A673 (cell line): ENCODE data around the gene ENDOD1. TPM values are rescaled to one million over a fixed set of nuclear protein-coding genes. Genes with fewer than 3 reads are reported as not detected.

Source experiments
- BruUV-seq: library from RNA; stranded (reverse); fragments of 400-500 nt; replicated peaks from 2 replicates; lab custom pipeline; 2021; lab: Mats Ljungman, UMichigan
- CTCF ChIA-PET: fragments of 300-600 bp; sonication (Branson Sonifier 250); formaldehyde crosslinking; loops from one replicate; lab custom pipeline; 2022; ENCODE audit warnings: antibody characterized with exemption; lab: Charles Lee
- POLR2A ChIA-PET: fragments of 300-600 bp; sonication (Branson Sonifier 250); formaldehyde crosslinking; loops from one replicate; lab custom pipeline; 2022; ENCODE audit warnings: antibody characterized with exemption; ENCODE audit not compliant: low non-redundant PET; lab: Charles Lee
- DNase-seq: peaks from one replicate; pipeline ENCODE4 v3.0.0-alpha.2; 2015; ENCODE audit warnings: low spot score
- H3K27ac ChIP-seq: fragments of 200-600 bp; sonication (generic); 2 replicates; pipeline ENCODE4 v1.5.1; 2016; ENCODE audit warnings: mixed run types, low read depth, mild to moderate bottlenecking, mixed read lengths, antibody characterized with exemption, low read length; ENCODE audit not compliant: poor library complexity, severe bottlenecking
- H3K27me3 ChIP-seq: fragments of 200-600 bp; sonication (generic); replicated peaks from 2 replicates; pipeline ENCODE4 v1.6.1; 2017; ENCODE audit warnings: mixed run types, low read depth, mild to moderate bottlenecking, mixed read lengths, antibody characterized with exemption, low read length; ENCODE audit not compliant: insufficient read depth, poor library complexity
- H3K36me3 ChIP-seq: fragments of 200-600 bp; sonication (generic); 2 replicates; pipeline ENCODE4 v1.6.1; 2016; ENCODE audit warnings: mixed run types, mild to moderate bottlenecking, mixed read lengths, antibody characterized with exemption, low read length; ENCODE audit not compliant: insufficient read depth, poor library complexity, severe bottlenecking
- H3K4me1 ChIP-seq: fragments of 200-600 bp; sonication (generic); 2 replicates; pipeline ENCODE4 v1.6.1; 2017; ENCODE audit warnings: mixed run types, mild to moderate bottlenecking, mixed read lengths, antibody characterized with exemption, low read length; ENCODE audit not compliant: insufficient read depth, poor library complexity, severe bottlenecking
- H3K4me3 ChIP-seq: fragments of 200-600 bp; sonication (generic); 2 replicates; pipeline ENCODE4 v1.5.1; 2016; ENCODE audit warnings: low read depth, mixed run types, mild to moderate bottlenecking, mixed read lengths, low read length; ENCODE audit not compliant: poor library complexity, severe bottlenecking
- H3K9me3 ChIP-seq: fragments of 200-600 bp; sonication (generic); 2 replicates; pipeline ENCODE4 v1.6.1; 2016; ENCODE audit warnings: mixed run types, low read depth, mild to moderate bottlenecking, mixed read lengths, antibody characterized with exemption, low read length; ENCODE audit not compliant: poor library complexity, severe bottlenecking
- CTCF ChIP-seq: fragments of 300-800, 200-600 bp; sonication (generic); conservative IDR thresholded peaks from 2 replicates; pipeline ENCODE4 v1.5.1; 2017; ENCODE audit warnings: low read depth, mild to moderate bottlenecking, antibody characterized with exemption, low read length, moderate library complexity, mixed read lengths
- EZH2 ChIP-seq: fragments of 200-600 bp; sonication (generic); IDR thresholded peaks from 2 replicates; pipeline ENCODE4 v1.6.1; 2017; ENCODE audit warnings: borderline replicate concordance, low read depth, mild to moderate bottlenecking, mixed read lengths, antibody characterized with exemption, low read length; ENCODE audit not compliant: poor library complexity, severe bottlenecking
- intact Hi-C: fragments of 100-400 bp; cut with micrococcal nuclease; formaldehyde crosslinking; loops from one replicate; pipeline ENCODE4 v1.10.0; 2022; ENCODE audit not compliant: unreplicated experiment
- total RNA-seq: library from RNA; stranded (reverse); gene quantifications from 2 replicates; pipeline ENCODE4 v1.2.3, GENCODE V29; 2021

ENDOD1 gene
- total RNA-seq, 1 experiment from 2014 or later, result 7.3 TPM

GRCh38 chr11:95121698-95122097 is 32.1 kb downstream of the ENDOD1 start:
- BruUV-seq, result no TSS peak
- CTCF ChIA-PET, result no interaction called here
- Histone ChIP-seq H3K9me3 (no peaks in the 10 kb centered on the region), H3K27me3 (no peaks in the 10 kb centered on the region), H3K36me3 (no peaks in the 10 kb centered on the region), H3K4me1 (peaks cover 6% of the 10 kb centered on the region), H3K27ac (no peak overlapping the region), H3K4me3 (no peak overlapping the region)
- TF ChIP-seq CTCF (no peak), EZH2 (no peak)
- POLR2A ChIA-PET, result no interaction called here
- intact Hi-C loops, result no loop called here
- no peak for DNase-seq

GRCh38 chr11:95123556-95123955 is 33.9 kb downstream of the ENDOD1 start:
- no peak for DNase-seq
- intact Hi-C loops, result no loop called here
- no TSS peak for BruUV-seq
- CTCF ChIA-PET, result no interaction called here
- POLR2A ChIA-PET, result no interaction called here
- no peaks in the 10 kb centered on the region for H3K27me3 ChIP-seq
- no peak overlapping the region for H3K27ac ChIP-seq
- H3K36me3 ChIP-seq, result no peaks in the 10 kb centered on the region
- no peak overlapping the region for H3K4me3 ChIP-seq
- H3K4me1 ChIP-seq, result peaks cover 6% of the 10 kb centered on the region
- TF ChIP-seq EZH2, result no peak
- TF ChIP-seq CTCF, result no peak
- H3K9me3 ChIP-seq, result no peaks in the 10 kb centered on the region

- H3K9me3 ChIP-seq, result no peaks in the 10 kb centered on the region
- no peaks in the 10 kb centered on the region for H3K27me3 ChIP-seq
- ChIA-PET CTCF (no interaction called here), POLR2A (no interaction called here)
- H3K4me1 ChIP-seq, result no peaks in the 10 kb centered on the region
- BruUV-seq, result no TSS peak
- intact Hi-C loops, result no loop called here
- TF ChIP-seq CTCF, result no peak
- TF ChIP-seq EZH2, result no peak
- no peak overlapping the region for H3K4me3 ChIP-seq
- H3K36me3 ChIP-seq, result no peaks in the 10 kb centered on the region
- no peak for DNase-seq
- H3K27ac ChIP-seq, result no peak overlapping the region
Measured at GRCh38 chr11:95128602-95129001, 39.0 kb downstream of the ENDOD1 start.
